ENCODE results near the gene RASD2. TPM values are rescaled to one million over a fixed set of nuclear protein-coding genes. Genes with fewer than 3 reads are reported as not detected.

Gene RASD2
- polyA plus RNA-seq, 1 experiment, result 1.2 TPM

DNA sequence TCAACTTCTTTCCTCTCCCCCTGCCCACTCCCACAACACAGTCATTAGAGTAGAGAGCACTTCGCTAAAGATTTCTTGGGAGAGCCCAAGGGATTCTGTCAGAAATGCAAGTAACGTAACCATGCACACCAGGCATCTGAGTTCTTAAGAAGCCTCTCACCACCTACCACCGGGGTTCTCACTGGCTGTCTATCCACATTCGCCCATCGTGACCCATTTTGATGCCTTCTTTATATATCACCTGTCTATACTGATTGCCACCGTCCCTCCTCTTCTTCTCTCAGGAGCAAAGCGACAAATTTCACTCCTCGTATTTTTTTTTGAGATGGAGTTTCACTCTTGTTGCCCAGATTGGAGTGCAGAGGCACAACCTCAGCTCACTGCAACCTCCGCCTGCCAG, 23.9 kb upstream of the RASD2 start:
- Histone ChIP-seq H3K4me3 (ENCODE audit: low read depth, low read length) (no peak overlapping the region), H3K36me3 (ENCODE audit: control insufficient read depth, insufficient read depth, low read length) (no peaks in the 10 kb centered on the region), H3K27me3 (ENCODE audit: control insufficient read depth, insufficient read depth, low read length) (peaks cover 12% of the 10 kb centered on the region)
- ChIA-PET CTCF (interaction anchor here (1.0 to 1.2 kb wide), 2 partner anchors 9 kb away, joined by 4 to 6 read pairs; no protein-coding TSS in a partner anchor), POLR2A (no interaction called here)
- TF ChIP-seq, protein P1, sequence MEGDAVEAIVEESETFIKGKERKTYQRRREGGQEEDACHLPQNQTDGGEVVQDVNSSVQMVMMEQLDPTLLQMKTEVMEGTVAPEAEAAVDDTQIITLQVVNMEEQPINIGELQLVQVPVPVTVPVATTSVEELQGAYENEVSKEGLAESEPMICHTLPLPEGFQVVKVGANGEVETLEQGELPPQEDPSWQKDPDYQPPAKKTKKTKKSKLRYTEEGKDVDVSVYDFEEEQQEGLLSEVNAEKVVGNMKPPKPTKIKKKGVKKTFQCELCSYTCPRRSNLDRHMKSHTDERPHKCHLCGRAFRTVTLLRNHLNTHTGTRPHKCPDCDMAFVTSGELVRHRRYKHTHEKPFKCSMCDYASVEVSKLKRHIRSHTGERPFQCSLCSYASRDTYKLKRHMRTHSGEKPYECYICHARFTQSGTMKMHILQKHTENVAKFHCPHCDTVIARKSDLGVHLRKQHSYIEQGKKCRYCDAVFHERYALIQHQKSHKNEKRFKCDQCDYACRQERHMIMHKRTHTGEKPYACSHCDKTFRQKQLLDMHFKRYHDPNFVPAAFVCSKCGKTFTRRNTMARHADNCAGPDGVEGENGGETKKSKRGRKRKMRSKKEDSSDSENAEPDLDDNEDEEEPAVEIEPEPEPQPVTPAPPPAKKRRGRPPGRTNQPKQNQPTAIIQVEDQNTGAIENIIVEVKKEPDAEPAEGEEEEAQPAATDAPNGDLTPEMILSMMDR (IDR thresholded peaks at IDR 0.05; ENCODE audit: insufficient read depth, low read depth, low read length), result no peak
- no peak for DNase-seq (ENCODE audit: low read depth)

DNA sequence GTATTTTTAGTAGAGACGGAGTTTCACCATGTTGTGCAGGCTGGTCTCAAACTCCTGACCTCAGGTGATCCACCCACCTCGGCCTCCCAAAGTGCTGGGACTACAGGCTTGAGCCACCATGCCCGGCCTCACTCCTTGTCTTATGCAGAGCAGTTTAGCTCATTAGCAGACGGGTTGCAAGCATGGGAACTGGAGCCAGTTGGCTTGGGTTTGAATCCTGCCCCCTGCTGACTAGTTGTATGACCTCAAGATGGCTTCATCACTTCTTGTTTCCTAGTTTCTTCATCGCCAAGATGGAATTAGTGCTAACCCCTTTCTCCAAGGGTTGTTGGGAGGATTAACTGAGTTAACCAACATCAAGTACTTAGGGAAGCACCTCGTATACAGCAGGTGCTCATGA, 23.4 kb upstream of the RASD2 start:
- H3K36me3 ChIP-seq (ENCODE audit: control insufficient read depth, insufficient read depth, low read length), result no peaks in the 10 kb centered on the region
- CTCF ChIA-PET, result interaction anchor here (1.0 to 1.2 kb wide), 2 partner anchors 9 to 10 kb away, joined by 4 to 6 read pairs; no protein-coding TSS in a partner anchor
- no peak for DNase-seq (ENCODE audit: low read depth)
- POLR2A ChIA-PET, result no interaction called here
- TF ChIP-seq, protein P1 (IDR thresholded peaks at IDR 0.05; ENCODE audit: insufficient read depth, low read depth, low read length), result no peak
- H3K27me3 ChIP-seq (ENCODE audit: control insufficient read depth, insufficient read depth, low read length), result peaks cover 12% of the 10 kb centered on the region
- H3K4me3 ChIP-seq (ENCODE audit: low read depth, low read length), result no peak overlapping the region

DNA sequence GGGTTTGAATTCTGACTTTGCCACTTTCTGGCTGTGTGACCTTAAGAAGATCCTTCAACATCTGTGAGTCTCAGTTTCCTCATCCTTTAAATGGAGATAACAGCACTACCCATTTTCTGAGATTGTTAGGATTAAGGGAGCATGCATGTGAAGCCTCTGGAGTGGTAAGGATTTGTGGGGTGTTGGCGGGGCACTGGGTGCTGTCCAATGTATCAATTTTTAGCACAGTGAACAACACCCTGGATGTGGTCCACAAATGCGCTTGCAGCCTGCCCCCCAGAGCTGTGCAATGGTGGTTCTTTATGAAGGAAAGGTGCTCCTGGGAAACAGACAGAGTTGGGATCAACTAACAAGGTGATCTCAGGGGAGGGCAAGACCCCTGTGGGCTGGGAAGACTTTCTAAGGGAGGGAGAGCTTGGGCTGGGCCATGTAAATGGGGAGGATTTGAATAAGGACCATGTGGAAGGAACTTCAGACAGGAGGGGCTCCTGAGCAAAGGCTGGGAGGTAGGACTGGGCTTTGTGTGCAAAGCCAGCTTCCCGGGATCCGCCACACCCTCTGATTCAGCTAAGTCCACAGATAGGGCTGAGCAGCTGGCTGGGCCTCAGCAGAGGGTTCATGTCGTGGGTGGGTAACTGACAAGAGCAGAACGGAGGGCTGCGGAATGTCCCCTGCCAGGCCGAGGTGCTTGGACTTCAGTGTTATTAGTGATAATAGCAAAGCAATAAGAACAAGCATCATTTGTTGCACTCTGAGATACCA, 22.7 kb upstream of the RASD2 start:
- TF ChIP-seq, protein P1 (IDR thresholded peaks at IDR 0.05; ENCODE audit: insufficient read depth, low read depth, low read length), result no peak
- POLR2A ChIA-PET, result no interaction called here
- no peak overlapping the region for H3K4me3 ChIP-seq (ENCODE audit: low read depth, low read length)
- CTCF ChIA-PET, result interaction anchor here (1.2 kb wide), 1 partner anchor 8 kb away, joined by 4 read pairs; no protein-coding TSS in a partner anchor
- H3K27me3 ChIP-seq (ENCODE audit: control insufficient read depth, insufficient read depth, low read length), result peaks cover 12% of the 10 kb centered on the region
- DNase-seq (ENCODE audit: low read depth), result no peak
- no peaks in the 10 kb centered on the region for H3K36me3 ChIP-seq (ENCODE audit: control insufficient read depth, insufficient read depth, low read length)

DNA sequence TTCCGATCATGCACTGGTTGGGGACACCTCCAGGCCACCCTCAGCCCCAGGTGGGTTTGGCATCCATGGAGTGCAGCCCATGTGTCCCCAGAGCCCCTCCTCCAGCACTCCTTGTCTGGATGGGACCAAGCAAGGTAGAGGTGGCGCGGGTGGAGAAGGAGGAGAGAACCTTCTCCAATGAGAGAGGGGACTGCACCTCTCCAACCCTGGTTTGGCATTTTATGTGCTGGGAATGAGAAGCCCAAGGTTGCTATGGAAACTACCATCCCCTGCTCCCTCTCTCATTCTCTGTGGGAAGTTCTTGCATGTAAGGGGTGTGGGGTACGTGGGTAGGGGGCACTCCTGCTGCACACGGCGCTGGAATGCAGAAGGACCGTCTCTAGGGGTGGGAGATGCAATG, 21.8 kb upstream of the RASD2 start:
- TF ChIP-seq, protein P1 (IDR thresholded peaks at IDR 0.05; ENCODE audit: insufficient read depth, low read depth, low read length), result no peak
- no peak overlapping the region for H3K4me3 ChIP-seq (ENCODE audit: low read depth, low read length)
- ChIA-PET CTCF (interaction anchor here (1.0 kb wide), 1 partner anchor 16 kb away, joined by 3 read pairs; no protein-coding TSS in a partner anchor), POLR2A (no interaction called here)
- peaks cover 13% of the 10 kb centered on the region for H3K27me3 ChIP-seq (ENCODE audit: control insufficient read depth, insufficient read depth, low read length)
- H3K36me3 ChIP-seq (ENCODE audit: control insufficient read depth, insufficient read depth, low read length), result no peaks in the 10 kb centered on the region
- no peak for DNase-seq (ENCODE audit: low read depth)

DNA sequence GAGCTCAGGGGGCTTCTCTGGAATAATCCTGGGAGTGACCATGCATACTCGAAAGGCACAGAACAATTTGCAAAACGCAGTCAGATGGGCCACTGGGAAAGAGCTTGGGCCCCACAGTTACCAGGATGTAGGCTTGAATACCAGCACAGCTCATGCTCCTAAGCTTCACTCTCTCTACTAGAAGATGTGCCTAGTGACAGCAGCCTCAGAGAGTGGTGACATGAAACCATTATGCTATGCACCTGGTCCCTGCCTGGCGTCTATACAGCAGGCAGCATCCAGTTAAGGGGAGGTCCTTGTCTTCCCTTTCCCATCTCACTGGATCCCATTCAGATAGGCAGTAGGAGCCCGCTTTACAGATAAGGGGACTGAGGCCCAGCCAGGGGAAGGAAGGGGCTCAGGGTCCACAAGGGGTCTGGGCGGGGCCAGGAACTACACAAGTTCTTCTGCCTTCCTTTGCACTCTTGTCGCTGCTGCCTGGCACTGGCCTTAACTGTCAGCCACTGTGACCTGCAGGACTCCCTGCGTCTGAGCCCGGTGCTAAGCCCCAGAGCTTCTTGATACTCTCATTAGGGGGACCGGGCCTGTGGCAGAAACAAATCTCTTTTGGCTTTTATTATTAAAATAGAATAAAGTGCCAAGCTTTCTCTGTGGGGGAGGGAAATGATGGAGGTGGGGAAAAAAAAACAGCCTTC, 21.2 kb upstream of the RASD2 start:
- Histone ChIP-seq H3K27me3 (ENCODE audit: control insufficient read depth, insufficient read depth, low read length) (peaks cover 11% of the 10 kb centered on the region), H3K4me3 (ENCODE audit: low read depth, low read length) (no peak overlapping the region), H3K36me3 (ENCODE audit: control insufficient read depth, insufficient read depth, low read length) (no peaks in the 10 kb centered on the region)
- POLR2A ChIA-PET, result no interaction called here
- CTCF ChIA-PET, result interaction anchor here (1.0 kb wide), 1 partner anchor 15 kb away, joined by 3 read pairs; no protein-coding TSS in a partner anchor
- TF ChIP-seq, protein P1 (IDR thresholded peaks at IDR 0.05; ENCODE audit: insufficient read depth, low read depth, low read length), result no peak
- no peak for DNase-seq (ENCODE audit: low read depth)

All from BJ (cell line).